IMR-90 (cell line): ENCODE data around the gene TDRD7. TPM values are rescaled to one million over a fixed set of nuclear protein-coding genes. Genes with fewer than 3 reads are reported as not detected.

Experiments used
- ATAC-seq: fragments of 200-7000 bp; cut with Tn5 transposase; 2 replicates; pipeline ENCODE4 v1.9.1; 2020; ENCODE audit warnings: low read depth, mild to moderate bottlenecking, moderate library complexity
- BruUV-seq: library from RNA; stranded (reverse); fragments of 400-500 nt; replicated peaks from 2 replicates; lab custom pipeline; 2021; lab: Mats Ljungman, UMichigan
- CTCF ChIA-PET: fragments of 300-600 bp; formaldehyde crosslinking; extraction: SDS; loops from one replicate; lab custom pipeline; 2021; ENCODE audit warnings: antibody characterized with exemption; lab: Yijun Ruan, JAX
- POLR2A ChIA-PET: fragments of 300-600 bp; sonication (Branson Sonifier 250); formaldehyde crosslinking; loops from one replicate; lab custom pipeline; 2022; ENCODE audit warnings: antibody characterized with exemption; ENCODE audit not compliant: unreplicated experiment; lab: Charles Lee
- DNase-seq: peaks from one replicate; pipeline ENCODE4 v3.0.0; 2013
- H2AFZ ChIP-seq: replicated peaks from 2 replicates; pipeline ENCODE3; 2013; ENCODE audit warnings: low read length, mild to moderate bottlenecking; ENCODE audit not compliant: poor library complexity
- H2AK5ac ChIP-seq: 2 replicates; pipeline ENCODE4 v1.6.1; 2013; ENCODE audit warnings: low read depth, low read length, inconsistent platforms
- H2AK9ac ChIP-seq: replicated peaks from 2 replicates; pipeline ENCODE3; 2013; ENCODE audit warnings: mild to moderate bottlenecking, low read depth, low read length, moderate library complexity; ENCODE audit not compliant: poor library complexity
- H2BK120ac ChIP-seq: 2 replicates; pipeline ENCODE4 v1.6.1; 2013; ENCODE audit warnings: low read depth, low read length, inconsistent platforms
- H2BK15ac ChIP-seq: 3 replicates; pipeline ENCODE4 v1.6.1; 2013; ENCODE audit warnings: low read depth, low read length, inconsistent platforms
- H2BK20ac ChIP-seq: 2 replicates; pipeline ENCODE4 v1.6.1; 2013; ENCODE audit warnings: low read depth, mild to moderate bottlenecking, inconsistent platforms, low read length, moderate library complexity
- H2BK5ac ChIP-seq: 2 replicates; pipeline ENCODE4 v1.6.1; 2013; ENCODE audit warnings: mild to moderate bottlenecking, low read depth, low read length, inconsistent platforms; ENCODE audit not compliant: poor library complexity, severe bottlenecking
- H3K14ac ChIP-seq: replicated peaks from 2 replicates; pipeline ENCODE4 v1.6.1; 2013; ENCODE audit warnings: low read depth, low read length, inconsistent platforms
- H3K18ac ChIP-seq: 2 replicates; pipeline ENCODE4 v1.6.1; 2013; ENCODE audit warnings: low read depth, low read length, control low read depth
- H3K23ac ChIP-seq: 2 replicates; pipeline ENCODE4 v1.6.1; 2013; ENCODE audit warnings: low read depth, low read length, inconsistent platforms
- H3K27ac ChIP-seq: 2 replicates; pipeline ENCODE4 v1.5.1; 2013; ENCODE audit warnings: mild to moderate bottlenecking, control low read depth, low read length; ENCODE audit not compliant: insufficient read depth
- H3K27me3 ChIP-seq: 2 replicates; pipeline ENCODE4 v1.6.1; 2013; ENCODE audit warnings: low read length; ENCODE audit not compliant: control insufficient read depth, insufficient read depth
- H3K36me3 ChIP-seq: 2 replicates; pipeline ENCODE4 v1.6.1; 2013; ENCODE audit warnings: low read length, mixed read lengths; ENCODE audit not compliant: control insufficient read depth, insufficient read depth
- H3K4ac ChIP-seq: 2 replicates; pipeline ENCODE4 v1.6.1; 2013; ENCODE audit warnings: low read depth, low read length, inconsistent platforms
- H3K4me1 ChIP-seq: 2 replicates; pipeline ENCODE4 v1.6.1; 2013; ENCODE audit warnings: low read length, mixed read lengths; ENCODE audit not compliant: control insufficient read depth, insufficient read depth
- H3K4me2 ChIP-seq: 2 replicates; pipeline ENCODE4 v1.6.1; 2013; ENCODE audit warnings: low read depth, mild to moderate bottlenecking, control low read depth, low read length, moderate library complexity
- H3K4me3 ChIP-seq: 2 replicates; pipeline ENCODE4 v1.5.1; 2013; ENCODE audit warnings: low read depth, mild to moderate bottlenecking, control low read depth, low read length, moderate library complexity; ENCODE audit not compliant: insufficient read depth
- H3K56ac ChIP-seq: 2 replicates; pipeline ENCODE4 v1.6.1; 2013; ENCODE audit warnings: low read length, inconsistent platforms; ENCODE audit not compliant: insufficient read depth; ENCODE audit errors: extremely low read depth
- H3K79me1 ChIP-seq, 2 experiments: 2 replicates each; pipeline ENCODE4 v1.6.1; 2013; ENCODE audit warnings: low read length in 2 of 2, inconsistent platforms in 1 of 2, low read depth in 1 of 2
- H3K9ac ChIP-seq: 2 replicates; pipeline ENCODE4 v1.6.1; 2013; ENCODE audit warnings: low read depth, low read length, control low read depth
- H3K9me1 ChIP-seq: 2 replicates; pipeline ENCODE4 v1.6.1; 2013; ENCODE audit warnings: low read length, inconsistent platforms; ENCODE audit not compliant: insufficient read depth
- H3K9me3 ChIP-seq: 2 replicates; pipeline ENCODE4 v1.6.1; 2013; ENCODE audit warnings: low read length; ENCODE audit not compliant: control insufficient read depth, insufficient read depth
- H4K20me1 ChIP-seq: 2 replicates; pipeline ENCODE4 v1.6.1; 2013; ENCODE audit warnings: low read length, inconsistent platforms; ENCODE audit not compliant: insufficient read depth
- H4K5ac ChIP-seq: 2 replicates; pipeline ENCODE4 v1.6.1; 2013; ENCODE audit warnings: mild to moderate bottlenecking, low read depth, low read length, control low read depth
- H4K8ac ChIP-seq, 2 experiments: 2 replicates each; pipeline ENCODE4 v1.6.1; 2013; ENCODE audit warnings: low read depth in 2 of 2, low read length in 2 of 2, control low read depth in 1 of 2, inconsistent platforms in 1 of 2
- H4K91ac ChIP-seq: 2 replicates; pipeline ENCODE4 v1.6.1; 2013; ENCODE audit warnings: low read depth, low read length, inconsistent platforms; ENCODE audit not compliant: insufficient read depth
- CHD1 ChIP-seq: IDR thresholded peaks from 2 replicates; pipeline ENCODE4 v1.6.1; 2012; ENCODE audit warnings: low read depth, low read length, improper control_type of control experiment
- CTCF ChIP-seq: conservative IDR thresholded peaks from 2 replicates; pipeline ENCODE4 v1.5.1; 2012; ENCODE audit warnings: mild to moderate bottlenecking, low read depth, low read length, improper control_type of control experiment
- FOS ChIP-seq: fragments of 150-350 bp; IDR thresholded peaks from 2 replicates; pipeline ENCODE4 v1.6.1; 2016; ENCODE audit warnings: low read depth, low read length
- MAFK ChIP-seq: IDR thresholded peaks from 2 replicates; pipeline ENCODE4 v1.6.1; 2012; ENCODE audit warnings: low read depth, low read length, improper control_type of control experiment
- MAZ ChIP-seq: IDR thresholded peaks from 2 replicates; pipeline ENCODE4 v1.6.1; 2012; ENCODE audit warnings: low read depth, mild to moderate bottlenecking, low read length, improper control_type of control experiment, moderate library complexity, borderline replicate concordance
- MXI1 ChIP-seq: IDR thresholded peaks from 2 replicates; pipeline ENCODE4 v1.6.1; 2012; ENCODE audit warnings: low read depth, mild to moderate bottlenecking, low read length, moderate library complexity, borderline replicate concordance
- NFE2L2 ChIP-seq: fragments of 150-350 bp; IDR thresholded peaks from 2 replicates; pipeline ENCODE4 v1.6.1; 2016; ENCODE audit warnings: low read depth, mild to moderate bottlenecking, low read length
- POLR2A ChIP-seq: IDR thresholded peaks from 2 replicates; pipeline ENCODE4 v1.6.1; 2012; ENCODE audit warnings: mild to moderate bottlenecking, low read depth, low read length
- RAD21 ChIP-seq: IDR thresholded peaks from 2 replicates; pipeline ENCODE4 v1.6.1; 2012; ENCODE audit warnings: low read length, improper control_type of control experiment
- RCOR1 ChIP-seq: IDR thresholded peaks from 2 replicates; pipeline ENCODE4 v1.6.1; 2012; ENCODE audit warnings: mild to moderate bottlenecking, low read length, improper control_type of control experiment; ENCODE audit not compliant: insufficient replicate concordance
- SMC3 ChIP-seq: fragments of 150-350 bp; IDR thresholded peaks from 2 replicates; pipeline ENCODE4 v1.6.1; 2016; ENCODE audit warnings: low read depth, mild to moderate bottlenecking, antibody characterized with exemption, low read length, moderate library complexity
- USF2 ChIP-seq: fragments of 150-350 bp; IDR thresholded peaks from 2 replicates; pipeline ENCODE4 v1.6.1; 2017; ENCODE audit warnings: mild to moderate bottlenecking, antibody characterized with exemption, low read length, low read depth
- WGBS, 2 experiments: methylation state at CpG; one replicate each; pipeline versions ENCODE4 v1.1.5 to v1.1.7; 2013; ENCODE audit warnings: missing lambda C conversion rate in 2 of 2; ENCODE audit not compliant: insufficient read length in 1 of 2; ENCODE audit errors: extremely low coverage in 2 of 2; 5-methylcytosine and 5-hydroxymethylcytosine counted together
- dilution Hi-C: fragments of 300-500 bp; cut with HindIII; formaldehyde crosslinking; loops from one replicate; pipeline ENCODE4 v1.14.3; 2018; ENCODE audit warnings: low sequenced_read_pairs; ENCODE audit not compliant: unreplicated experiment
- in situ Hi-C: fragments of 300-500 bp; cut with MboI; formaldehyde crosslinking; loops from 3 replicates; pipeline ENCODE4 v1.14.3; 2019; ENCODE audit warnings: low sequenced_read_pairs, inconsistent platforms, mixed read lengths
- intact Hi-C: fragments of 100-400 bp; cut with micrococcal nuclease; formaldehyde crosslinking; loops from 2 replicates; pipeline ENCODE4 v1.10.0; 2022
- polyA plus RNA-seq, 3 experiments: library from polyadenylated mRNA; depleted of rRNA; stranded (reverse); fragments of >200 nt; gene quantifications; 2 replicates each; pipeline ENCODE4 v1.2.3, GENCODE V29; 2012; ENCODE audit warnings: low replicate concordance in 1 of 3
- total RNA-seq: library from RNA; depleted of rRNA; stranded (reverse); fragments of >200 nt; gene quantifications from 2 replicates; pipeline ENCODE4 v1.2.3, GENCODE V29; 2012
- TF ChIP-seq, protein P1 (sequence below): fragments of 150-350 bp; IDR thresholded peaks from 2 replicates; pipeline ENCODE4 v1.6.1; 2016; ENCODE audit warnings: low read depth, mild to moderate bottlenecking, low read length, moderate library complexity, borderline replicate concordance

The TDRD7 gene
- total and polyA plus RNA-seq, 2 of the 4 experiments (the other 2 are of a cell fraction), result 4.4 to 9.7 TPM

- H2BK120ac ChIP-seq, result no peak overlapping the region
- WGBS, 2 experiments, result 45% methylated on average over 3 of the region's 5 CpGs; no CpG with 5 or more reads in 1 of the 2 experiments
- ChIA-PET POLR2A (no interaction called here), CTCF (no interaction called here)
- H3K4me1 ChIP-seq, result no peaks in the 10 kb centered on the region
- H2AFZ ChIP-seq, result no peak overlapping the region
- H4K20me1 ChIP-seq, result no peaks in the 10 kb centered on the region
- H2BK20ac ChIP-seq, result no peak overlapping the region
- no peak overlapping the region for H2BK5ac ChIP-seq
- intact Hi-C loops (no loop called here), in situ Hi-C loops (no loop called here), dilution Hi-C loops (no loop called here)
- no peak overlapping the region for H2AK5ac ChIP-seq
- H3K79me1 ChIP-seq, result no peaks in the 10 kb centered on the region
- H3K27ac ChIP-seq, result no peak overlapping the region
- DNase-seq (no peak), ATAC-seq (no peak)
- H3K56ac ChIP-seq, result no peak overlapping the region
- no peak overlapping the region for H2AK9ac ChIP-seq
- H3K36me3 ChIP-seq, result no peaks in the 10 kb centered on the region
- H4K91ac ChIP-seq, result no peak overlapping the region
- H4K8ac ChIP-seq, result no peak overlapping the region
- no peak overlapping the region for H2BK15ac ChIP-seq
- H3K18ac ChIP-seq, result no peak overlapping the region
- no peak overlapping the region for H3K4me3 ChIP-seq
- H3K9ac ChIP-seq, result no peak overlapping the region
- H3K23ac ChIP-seq, result no peak overlapping the region
- no peak overlapping the region for H3K4ac ChIP-seq
- H3K27me3 ChIP-seq, result no peaks in the 10 kb centered on the region; the same call in 1 of the 2 replicates
- no peaks in the 10 kb centered on the region for H3K9me1 ChIP-seq
- H3K4me2 ChIP-seq, result no peak overlapping the region
- H4K5ac ChIP-seq, result no peak overlapping the region
- H3K14ac ChIP-seq, result no peak overlapping the region
- no TSS peak for BruUV-seq
- TF ChIP-seq POLR2A (no peak), USF2 (no peak), NFE2L2 (no peak), RCOR1 (no peak), SMC3 (no peak), MAZ (no peak), MXI1 (no peak), RAD21 (no peak), CTCF (no peak), FOS (no peak), CHD1 (no peak), MAFK (no peak)
- TF ChIP-seq, protein P1, sequence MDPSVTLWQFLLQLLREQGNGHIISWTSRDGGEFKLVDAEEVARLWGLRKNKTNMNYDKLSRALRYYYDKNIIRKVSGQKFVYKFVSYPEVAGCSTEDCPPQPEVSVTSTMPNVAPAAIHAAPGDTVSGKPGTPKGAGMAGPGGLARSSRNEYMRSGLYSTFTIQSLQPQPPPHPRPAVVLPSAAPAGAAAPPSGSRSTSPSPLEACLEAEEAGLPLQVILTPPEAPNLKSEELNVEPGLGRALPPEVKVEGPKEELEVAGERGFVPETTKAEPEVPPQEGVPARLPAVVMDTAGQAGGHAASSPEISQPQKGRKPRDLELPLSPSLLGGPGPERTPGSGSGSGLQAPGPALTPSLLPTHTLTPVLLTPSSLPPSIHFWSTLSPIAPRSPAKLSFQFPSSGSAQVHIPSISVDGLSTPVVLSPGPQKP, result no peak
- no peaks in the 10 kb centered on the region for H3K9me3 ChIP-seq
These were observed 27.3 kb upstream of the TDRD7 start for GRCh38 chr9:97384406-97385262.
